ENCODE results near the gene ZFPM1. TPM values are rescaled to one million over a fixed set of nuclear protein-coding genes. Genes with fewer than 3 reads are reported as not detected.

Gene ZFPM1
- polyA plus RNA-seq, 3 donors = 4.7 to 5.2 (median 5.2) TPM

- no peak for DNase-seq
Measured at GRCh38 chr16:88432753-88433152, 20.3 kb upstream of the ZFPM1 start.

- DNase-seq = no peak
Measured at GRCh38 chr16:88433632-88434352, 19.3 kb upstream of the ZFPM1 start.

GRCh38 chr16:88434353-88434690 lies 18.8 kb upstream of the ZFPM1 start:
- DNase-seq = no peak

- no peak for DNase-seq
Measured at GRCh38 chr16:88434746-88435145, 18.3 kb upstream of the ZFPM1 start.

- no peak for DNase-seq
Measured at GRCh38 chr16:88435437-88436355, 17.4 kb upstream of the ZFPM1 start.

GRCh38 chr16:88436796-88437195 lies 16.3 kb upstream of the ZFPM1 start:
- DNase-seq = no peak

- DNase-seq = no peak
Measured at GRCh38 chr16:88437367-88437964, 15.6 kb upstream of the ZFPM1 start.

- no peak for DNase-seq
Measured at GRCh38 chr16:88438084-88438870, 14.8 kb upstream of the ZFPM1 start.

GRCh38 chr16:88439016-88439415 lies 14.1 kb upstream of the ZFPM1 start:
- DNase-seq = no peak

- DNase-seq = no peak
Measured at GRCh38 chr16:88439706-88440105, 13.4 kb upstream of the ZFPM1 start.

- DNase-seq = no peak
Measured at GRCh38 chr16:88440111-88440510, 13.0 kb upstream of the ZFPM1 start.

GRCh38 chr16:88440686-88441405 lies 12.2 kb upstream of the ZFPM1 start:
- no peak for DNase-seq

- DNase-seq = no peak
Measured at GRCh38 chr16:88441460-88441859, 11.6 kb upstream of the ZFPM1 start.

- DNase-seq = no peak
Measured at GRCh38 chr16:88442383-88442726, 10.7 kb upstream of the ZFPM1 start.

GRCh38 chr16:88442727-88443576 lies 10.1 kb upstream of the ZFPM1 start:
- peak; percentile 66 for DNase-seq

- no peak for DNase-seq
Measured at GRCh38 chr16:88444826-88445582, 8.1 kb upstream of the ZFPM1 start.

- DNase-seq = no peak
Measured at GRCh38 chr16:88445583-88445960, 7.5 kb upstream of the ZFPM1 start.

- no peak for DNase-seq
Measured at GRCh38 chr16:88446061-88446460, 7.0 kb upstream of the ZFPM1 start.

GRCh38 chr16:88446736-88447135 lies 6.3 kb upstream of the ZFPM1 start:
- no peak for DNase-seq

- DNase-seq = no peak
Measured at GRCh38 chr16:88447881-88448280, 5.2 kb upstream of the ZFPM1 start.

Measured in renal pelvis (tissue), 4 donors.